ENCODE results near the gene SMARCA4.
"Not testable (repeated sequence)": the region's sequence is repeated elsewhere in the genome, so short reads cannot be mapped to it uniquely, and the experiment has no call there.

Gene SMARCA4

DNA sequence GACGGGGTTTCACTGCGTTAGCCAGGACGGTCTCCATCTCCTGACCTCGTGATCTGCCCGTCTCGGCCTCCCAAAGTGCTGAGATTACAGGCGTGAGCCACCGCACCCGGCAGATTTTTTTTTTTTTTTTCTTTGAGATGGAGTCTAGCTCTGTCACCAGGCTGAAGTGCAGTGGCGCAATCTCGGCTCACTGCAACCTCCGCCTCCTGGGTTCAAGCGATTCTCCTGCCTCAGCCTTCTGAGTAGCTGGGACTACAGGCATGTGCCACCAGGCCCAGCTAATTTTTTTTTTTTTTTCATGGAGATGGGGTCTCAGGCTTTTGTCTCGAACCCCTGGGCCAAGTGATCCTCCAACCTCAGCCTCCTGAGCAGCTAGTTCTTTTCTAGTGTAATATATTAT, 19.2 kb upstream of the SMARCA4 start:
- H3K4me3 ChIP-seq (ENCODE audit: low read length); H3K56ac ChIP-seq (ENCODE audit: low read length): not testable (repeated sequence)

DNA sequence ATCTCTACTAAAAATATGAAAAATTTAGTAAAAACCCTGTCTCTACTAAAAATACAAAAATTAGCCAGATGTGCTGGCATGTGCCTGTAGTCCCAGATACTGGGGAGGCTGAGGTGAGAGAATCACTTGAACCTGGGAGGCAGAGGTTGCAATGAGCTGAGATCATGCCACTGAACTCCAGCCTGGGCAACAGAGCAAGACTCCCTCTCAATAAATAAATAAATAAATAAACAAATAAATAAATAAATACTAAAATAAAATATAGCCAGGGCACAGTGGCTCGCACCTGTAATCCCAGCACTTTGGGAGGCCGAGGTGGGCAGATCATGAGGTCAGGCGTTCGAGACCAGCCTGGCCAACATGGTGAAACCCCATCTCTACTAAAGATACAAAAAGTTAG, 17.4 kb upstream of the SMARCA4 start:
- not testable (repeated sequence) for H3K79me2 ChIP-seq (ENCODE audit: control insufficient read depth, insufficient read depth, low read length); H4K5ac ChIP-seq (ENCODE audit: low read length); H3K79me1 ChIP-seq (ENCODE audit: low read length); H3K27ac ChIP-seq (ENCODE audit: low read depth, low read length); H3K4ac ChIP-seq (ENCODE audit: low read depth, low read length); H3K4me2 ChIP-seq (ENCODE audit: low read length); H2BK15ac ChIP-seq (replicated peaks; ENCODE audit: low read depth); H2BK5ac ChIP-seq (ENCODE audit: low read length); H3K4me3 ChIP-seq (ENCODE audit: low read length); DNase-seq; H3K27me3 ChIP-seq (ENCODE audit: insufficient read depth, low read length, poor library complexity); H3K56ac ChIP-seq (ENCODE audit: low read length); H3K18ac ChIP-seq (ENCODE audit: low read length); H3K9ac ChIP-seq (ENCODE audit: low read length); H2BK120ac ChIP-seq (ENCODE audit: low read depth, low read length); H2AK5ac ChIP-seq (ENCODE audit: low read length); H3K4me1 ChIP-seq (ENCODE audit: control insufficient read depth, low read depth, low read length); H3K36me3 ChIP-seq (ENCODE audit: control insufficient read depth, insufficient read depth, low read length); H4K8ac ChIP-seq (ENCODE audit: low read depth, low read length); H3K23ac ChIP-seq (ENCODE audit: low read length)
- no CpG with 5 or more reads among the region's 4 CpGs for WGBS (ENCODE audit: extremely low coverage, insufficient coverage, low lambda C conversion rate)

More for the DNA sequence above, 19.2 kb upstream of the SMARCA4 start:
- not testable (repeated sequence) for H3K4ac ChIP-seq (ENCODE audit: low read depth, low read length); H3K27me3 ChIP-seq (ENCODE audit: insufficient read depth, low read length, poor library complexity); H2BK120ac ChIP-seq (ENCODE audit: low read depth, low read length); H3K27ac ChIP-seq (ENCODE audit: low read depth, low read length); H3K18ac ChIP-seq (ENCODE audit: low read length); H3K79me2 ChIP-seq (ENCODE audit: control insufficient read depth, insufficient read depth, low read length); H3K9ac ChIP-seq (ENCODE audit: low read length); H3K36me3 ChIP-seq (ENCODE audit: control insufficient read depth, insufficient read depth, low read length); H3K23ac ChIP-seq (ENCODE audit: low read length); H3K4me2 ChIP-seq (ENCODE audit: low read length); H4K5ac ChIP-seq (ENCODE audit: low read length); H2BK5ac ChIP-seq (ENCODE audit: low read length); H2AK5ac ChIP-seq (ENCODE audit: low read length); H2BK15ac ChIP-seq (replicated peaks; ENCODE audit: low read depth); H4K8ac ChIP-seq (ENCODE audit: low read depth, low read length); DNase-seq; H3K79me1 ChIP-seq (ENCODE audit: low read length); H3K4me1 ChIP-seq (ENCODE audit: control insufficient read depth, low read depth, low read length)
- no CpG with 5 or more reads among the region's 14 CpGs for WGBS (ENCODE audit: extremely low coverage, insufficient coverage, low lambda C conversion rate)

DNA sequence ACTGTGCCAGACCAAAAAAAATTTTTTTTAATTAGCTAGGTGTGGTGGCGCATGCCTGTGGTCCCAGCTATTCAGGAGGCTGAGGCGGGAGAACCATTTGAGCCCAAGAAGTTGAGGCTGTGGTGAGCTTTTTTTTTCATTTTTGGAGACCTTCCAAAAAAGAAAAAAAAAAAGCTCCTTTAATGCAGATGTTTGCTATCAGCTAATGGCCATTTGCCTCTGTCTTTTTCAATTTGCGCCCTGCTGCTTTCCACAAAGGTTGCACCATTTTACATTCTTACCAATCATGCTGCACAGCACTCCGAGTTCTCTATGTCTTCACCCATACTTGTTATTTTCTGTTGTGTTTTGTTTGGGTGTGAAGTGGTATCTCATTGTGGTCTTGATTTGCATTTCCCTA, 15.6 kb upstream of the SMARCA4 start:
- Histone ChIP-seq H4K5ac (ENCODE audit: low read length) (no peak overlapping the region), H3K4me1 (ENCODE audit: control insufficient read depth, low read depth, low read length) (no peaks in the 10 kb centered on the region), H2BK5ac (ENCODE audit: low read length) (no peak overlapping the region), H3K18ac (ENCODE audit: low read length) (no peak overlapping the region), H3K36me3 (ENCODE audit: control insufficient read depth, insufficient read depth, low read length) (no peaks in the 10 kb centered on the region), H3K79me2 (ENCODE audit: control insufficient read depth, insufficient read depth, low read length) (no peaks in the 10 kb centered on the region), H3K27me3 (ENCODE audit: insufficient read depth, low read length, poor library complexity) (no peaks in the 10 kb centered on the region), H3K4ac (ENCODE audit: low read depth, low read length) (no peak overlapping the region), H3K27ac (ENCODE audit: low read depth, low read length) (no peak overlapping the region), H3K23ac (ENCODE audit: low read length) (no peak overlapping the region), H3K4me3 (ENCODE audit: low read length) (no peak overlapping the region), H3K56ac (ENCODE audit: low read length) (no peak overlapping the region), H2BK120ac (ENCODE audit: low read depth, low read length) (no peak overlapping the region), H3K4me2 (ENCODE audit: low read length) (no peak overlapping the region), H3K79me1 (ENCODE audit: low read length) (no peaks in the 10 kb centered on the region), H4K8ac (ENCODE audit: low read depth, low read length) (no peak overlapping the region), H3K9ac (ENCODE audit: low read length) (no peak overlapping the region), H2AK5ac (ENCODE audit: low read length) (no peak overlapping the region), H2BK15ac (replicated peaks; ENCODE audit: low read depth) (no peak overlapping the region)
- peak; percentile 36 for DNase-seq
- no CpG with 5 or more reads among the region's 4 CpGs for WGBS (ENCODE audit: extremely low coverage, insufficient coverage, low lambda C conversion rate)

DNA sequence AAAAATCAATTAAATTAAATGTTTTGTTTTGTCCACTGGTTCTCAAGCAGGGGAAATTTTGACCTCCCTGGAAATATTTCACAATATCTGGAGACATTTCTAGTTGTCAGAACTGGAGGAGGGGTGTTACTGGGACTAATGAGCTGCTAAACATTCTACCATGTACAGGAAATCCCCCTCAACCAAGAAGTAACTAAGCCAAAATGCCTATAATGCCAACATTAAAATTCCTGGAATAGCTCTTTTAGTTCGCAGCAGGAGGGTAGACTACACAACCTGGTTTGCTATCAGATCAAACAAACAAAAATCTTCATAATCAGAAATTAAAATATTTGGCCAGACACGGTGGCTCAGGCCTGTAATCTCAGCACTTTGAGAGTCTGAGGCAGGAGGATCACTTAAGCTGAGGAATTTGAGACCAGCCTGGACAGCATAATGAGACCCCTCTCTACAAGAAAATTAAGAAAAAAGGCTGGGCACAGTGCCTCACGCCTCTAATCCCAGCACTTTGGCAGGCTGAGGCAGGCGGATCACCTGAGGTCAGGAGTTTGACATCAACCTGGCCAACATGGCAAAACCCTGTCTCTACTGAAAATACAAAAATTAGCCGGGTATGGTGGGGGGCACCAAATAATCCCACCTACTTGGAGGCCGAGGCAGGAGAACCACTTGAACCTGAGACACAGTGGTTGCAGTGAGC, 13.7 kb upstream of the SMARCA4 start:
- H2BK120ac ChIP-seq (ENCODE audit: low read depth, low read length), result no peak overlapping the region
- H3K56ac ChIP-seq (ENCODE audit: low read length), result no peak overlapping the region
- no peak for DNase-seq
- H3K4me3 ChIP-seq (ENCODE audit: low read length), result no peak overlapping the region
- no peak overlapping the region for H3K27ac ChIP-seq (ENCODE audit: low read depth, low read length)
- H2BK5ac ChIP-seq (ENCODE audit: low read length), result no peak overlapping the region
- no peaks in the 10 kb centered on the region for H3K79me1 ChIP-seq (ENCODE audit: low read length)
- H3K4me1 ChIP-seq (ENCODE audit: control insufficient read depth, low read depth, low read length), result no peaks in the 10 kb centered on the region
- no peak overlapping the region for H3K4ac ChIP-seq (ENCODE audit: low read depth, low read length)
- no peak overlapping the region for H2BK15ac ChIP-seq (replicated peaks; ENCODE audit: low read depth)
- H3K4me2 ChIP-seq (ENCODE audit: low read length), result no peak overlapping the region
- no peak overlapping the region for H4K8ac ChIP-seq (ENCODE audit: low read depth, low read length)
- H4K5ac ChIP-seq (ENCODE audit: low read length), result no peak overlapping the region
- no peaks in the 10 kb centered on the region for H3K79me2 ChIP-seq (ENCODE audit: control insufficient read depth, insufficient read depth, low read length)
- no peaks in the 10 kb centered on the region for H3K36me3 ChIP-seq (ENCODE audit: control insufficient read depth, insufficient read depth, low read length)
- no peak overlapping the region for H3K9ac ChIP-seq (ENCODE audit: low read length)
- H3K27me3 ChIP-seq (ENCODE audit: insufficient read depth, low read length, poor library complexity), result no peaks in the 10 kb centered on the region
- no peak overlapping the region for H3K23ac ChIP-seq (ENCODE audit: low read length)
- WGBS (ENCODE audit: extremely low coverage, insufficient coverage, low lambda C conversion rate), result no CpG with 5 or more reads among the region's 6 CpGs
- H2AK5ac ChIP-seq (ENCODE audit: low read length), result no peak overlapping the region
- no peak overlapping the region for H3K18ac ChIP-seq (ENCODE audit: low read length)

DNA sequence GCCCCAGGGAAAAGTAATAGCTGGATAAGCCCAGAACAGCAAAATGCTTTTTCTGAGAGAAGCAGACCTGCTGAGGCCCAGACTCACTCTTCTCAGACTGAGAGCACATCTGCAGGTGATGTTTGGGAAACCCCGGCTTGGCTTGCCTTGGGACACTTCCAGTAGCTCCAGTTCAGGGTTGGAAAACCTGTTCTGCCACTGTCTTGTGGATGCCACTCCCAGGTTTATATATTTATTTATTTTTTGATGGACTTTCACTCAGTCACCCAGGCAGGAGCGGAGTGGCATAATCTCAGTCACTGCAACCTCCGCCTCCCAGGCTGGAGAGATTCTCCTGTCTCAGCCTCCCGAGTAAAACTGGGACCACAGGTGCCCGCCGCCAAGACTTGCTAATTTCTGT, 8.0 kb upstream of the SMARCA4 start:
- no peak overlapping the region for H3K9ac ChIP-seq (ENCODE audit: low read length)
- no peak overlapping the region for H2BK5ac ChIP-seq (ENCODE audit: low read length)
- no CpG with 5 or more reads among the region's 6 CpGs for WGBS (ENCODE audit: extremely low coverage, insufficient coverage, low lambda C conversion rate)
- no peak overlapping the region for H2AK5ac ChIP-seq (ENCODE audit: low read length)
- H3K79me1 ChIP-seq (ENCODE audit: low read length), result no peaks in the 10 kb centered on the region
- no peak overlapping the region for H2BK120ac ChIP-seq (ENCODE audit: low read depth, low read length)
- H3K4ac ChIP-seq (ENCODE audit: low read depth, low read length), result no peak overlapping the region
- H3K18ac ChIP-seq (ENCODE audit: low read length), result no peak overlapping the region
- no peaks in the 10 kb centered on the region for H3K27me3 ChIP-seq (ENCODE audit: insufficient read depth, low read length, poor library complexity)
- no peak overlapping the region for H4K8ac ChIP-seq (ENCODE audit: low read depth, low read length)
- no peak overlapping the region for H3K4me2 ChIP-seq (ENCODE audit: low read length)
- no peak overlapping the region for H2BK15ac ChIP-seq (replicated peaks; ENCODE audit: low read depth)
- H3K36me3 ChIP-seq (ENCODE audit: control insufficient read depth, insufficient read depth, low read length), result no peaks in the 10 kb centered on the region
- H3K27ac ChIP-seq (ENCODE audit: low read depth, low read length), result no peak overlapping the region
- no peaks in the 10 kb centered on the region for H3K79me2 ChIP-seq (ENCODE audit: control insufficient read depth, insufficient read depth, low read length)
- H3K4me3 ChIP-seq (ENCODE audit: low read length), result no peak overlapping the region
- DNase-seq, result no peak
- no peak overlapping the region for H3K56ac ChIP-seq (ENCODE audit: low read length)
- H3K23ac ChIP-seq (ENCODE audit: low read length), result no peak overlapping the region
- no peak overlapping the region for H4K5ac ChIP-seq (ENCODE audit: low read length)
- no peaks in the 10 kb centered on the region for H3K4me1 ChIP-seq (ENCODE audit: control insufficient read depth, low read depth, low read length)
